HFF-Myc (cell line): Measurements from ENCODE around the gene PATE2.

ENCODE experiments used
- DNase-seq: peaks from one replicate; pipeline ENCODE4 v3.0.0-alpha.2; 2011; ENCODE audit warnings: low read depth; ENCODE audit errors: extremely low read depth
- H3K4me3 ChIP-seq: replicated peaks from 2 replicates; pipeline ENCODE4 v1.5.1; 2011; ENCODE audit warnings: low read depth, mild to moderate bottlenecking, control low read depth, low read length
- TF ChIP-seq, protein P1 (sequence below): IDR thresholded peaks from 2 replicates; pipeline ENCODE4 v1.5.1; 2012; ENCODE audit warnings: mild to moderate bottlenecking, low read depth, low read length, control low read depth; ENCODE audit errors: missing control alignments

Gene PATE2

DNA sequence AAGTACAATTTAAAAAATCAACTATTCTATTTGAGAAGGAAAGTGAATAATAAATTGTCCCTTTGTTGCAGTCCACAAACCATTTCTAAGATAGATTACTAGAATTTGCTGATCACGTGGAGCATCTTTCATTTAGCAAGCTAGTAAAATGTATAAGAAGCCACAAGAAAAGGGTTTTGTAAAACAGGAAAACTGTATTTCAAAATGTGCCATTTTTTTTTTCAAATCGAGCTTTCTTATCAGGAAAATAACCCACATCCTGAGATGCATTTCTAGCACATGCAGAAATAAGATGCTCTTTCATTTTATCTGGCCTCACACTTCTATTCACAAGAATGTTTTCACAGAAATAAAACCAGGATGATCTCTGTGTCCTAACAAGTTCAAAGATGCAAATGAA is 6.0 kb upstream of the PATE2 start:
- no peak for DNase-seq
- H3K4me3 ChIP-seq: no peak overlapping the region
- TF ChIP-seq, protein P1, sequence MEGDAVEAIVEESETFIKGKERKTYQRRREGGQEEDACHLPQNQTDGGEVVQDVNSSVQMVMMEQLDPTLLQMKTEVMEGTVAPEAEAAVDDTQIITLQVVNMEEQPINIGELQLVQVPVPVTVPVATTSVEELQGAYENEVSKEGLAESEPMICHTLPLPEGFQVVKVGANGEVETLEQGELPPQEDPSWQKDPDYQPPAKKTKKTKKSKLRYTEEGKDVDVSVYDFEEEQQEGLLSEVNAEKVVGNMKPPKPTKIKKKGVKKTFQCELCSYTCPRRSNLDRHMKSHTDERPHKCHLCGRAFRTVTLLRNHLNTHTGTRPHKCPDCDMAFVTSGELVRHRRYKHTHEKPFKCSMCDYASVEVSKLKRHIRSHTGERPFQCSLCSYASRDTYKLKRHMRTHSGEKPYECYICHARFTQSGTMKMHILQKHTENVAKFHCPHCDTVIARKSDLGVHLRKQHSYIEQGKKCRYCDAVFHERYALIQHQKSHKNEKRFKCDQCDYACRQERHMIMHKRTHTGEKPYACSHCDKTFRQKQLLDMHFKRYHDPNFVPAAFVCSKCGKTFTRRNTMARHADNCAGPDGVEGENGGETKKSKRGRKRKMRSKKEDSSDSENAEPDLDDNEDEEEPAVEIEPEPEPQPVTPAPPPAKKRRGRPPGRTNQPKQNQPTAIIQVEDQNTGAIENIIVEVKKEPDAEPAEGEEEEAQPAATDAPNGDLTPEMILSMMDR: no peak

DNA sequence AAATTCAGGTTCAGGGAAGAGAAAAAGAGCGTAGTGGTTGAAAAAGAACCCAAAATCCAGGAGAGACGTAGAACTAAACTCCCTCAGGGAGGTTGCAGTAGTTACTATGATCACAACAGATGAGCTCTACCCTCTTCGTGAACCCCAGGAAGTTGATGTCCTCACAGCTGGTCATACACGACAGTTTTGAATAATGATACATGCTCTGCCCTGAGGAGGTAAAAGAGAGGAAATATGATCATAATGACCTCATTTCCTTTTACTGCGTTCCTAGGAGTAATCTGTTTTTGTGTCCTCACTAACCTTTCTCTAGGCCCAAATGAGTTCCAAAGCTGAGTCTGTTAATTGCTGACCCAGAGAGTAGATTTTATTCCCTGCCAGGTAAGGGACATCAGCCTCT is 1.3 kb downstream of the PATE2 start:
- DNase-seq: peak; percentile 5
- TF ChIP-seq, protein P1: no peak
- H3K4me3 ChIP-seq: no peak overlapping the region

DNA sequence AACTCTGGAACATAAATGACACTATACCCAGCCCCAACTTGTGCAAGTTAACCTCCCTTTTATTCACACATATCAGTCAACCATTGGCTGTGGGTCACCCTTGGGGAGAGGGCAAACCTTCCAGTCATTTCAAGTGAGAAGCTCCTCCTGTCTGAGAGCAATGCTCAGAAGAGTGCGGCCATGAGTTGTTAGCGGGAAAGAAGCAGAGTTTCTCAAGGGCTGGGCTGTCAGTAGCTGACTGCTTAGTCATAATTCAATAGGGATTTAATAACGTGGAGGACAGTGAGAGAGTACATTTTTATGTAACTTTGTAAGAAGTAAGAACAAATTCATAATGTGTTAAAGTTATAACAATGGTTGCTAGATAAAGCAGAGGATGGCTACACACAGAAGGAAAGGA is 5.1 kb downstream of the PATE2 start:
- no peak for DNase-seq
- H3K4me3 ChIP-seq: no peak overlapping the region
- TF ChIP-seq, protein P1: no peak

DNA sequence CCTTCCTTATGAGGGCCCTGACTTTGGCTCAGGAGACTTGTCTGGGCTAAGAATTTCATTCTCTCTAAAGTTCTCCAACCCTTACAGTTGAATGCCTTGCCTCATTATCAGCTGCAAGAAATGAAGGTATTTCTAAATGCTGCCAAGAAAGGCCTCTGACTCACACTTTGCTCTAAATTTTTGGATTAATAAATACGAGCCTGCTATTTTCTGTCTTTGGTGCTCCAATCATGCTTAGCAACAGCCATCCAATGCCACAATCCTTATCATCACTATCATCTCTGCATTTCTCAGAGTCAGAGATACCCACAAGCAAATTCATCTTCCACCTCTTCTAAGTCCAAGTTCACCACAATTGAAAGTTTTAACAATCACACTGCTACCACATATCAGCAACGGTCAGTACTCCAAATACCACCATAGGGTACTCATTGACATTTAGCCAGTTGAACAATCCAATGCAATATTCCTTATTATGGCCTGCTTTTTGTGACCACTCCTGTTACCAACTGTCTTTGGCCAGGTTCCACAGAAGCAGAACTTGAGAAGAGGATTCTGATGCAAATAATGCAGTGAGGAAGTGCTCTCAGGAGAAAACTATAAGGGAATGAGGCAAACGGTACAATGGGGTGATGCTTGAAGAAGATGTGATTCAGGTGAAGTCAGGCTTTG is 5.7 kb downstream of the PATE2 start:
- TF ChIP-seq, protein P1: no peak
- no peak overlapping the region for H3K4me3 ChIP-seq
- DNase-seq: no peak

DNA sequence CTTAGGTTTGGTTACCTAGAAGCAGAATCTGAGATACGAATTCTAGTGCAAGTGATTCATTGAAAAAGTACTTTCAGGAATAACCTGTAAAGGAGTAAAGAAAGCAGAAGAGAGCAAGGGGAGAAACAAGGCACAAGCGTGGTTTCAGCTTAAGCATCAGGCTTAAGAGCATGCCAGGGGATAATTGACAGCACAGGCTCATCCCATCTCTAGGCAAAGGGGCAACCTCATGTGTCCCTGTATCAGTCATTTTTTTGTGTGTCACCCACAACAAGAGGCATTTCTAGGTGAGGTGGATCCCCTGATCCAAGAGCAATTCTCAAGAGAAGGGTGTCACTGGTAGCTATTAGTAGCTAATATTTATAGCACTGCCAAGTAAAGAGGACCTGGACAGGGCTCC is 8.0 kb downstream of the PATE2 start:
- H3K4me3 ChIP-seq: no peak overlapping the region
- DNase-seq: no peak
- TF ChIP-seq, protein P1: no peak

DNA sequence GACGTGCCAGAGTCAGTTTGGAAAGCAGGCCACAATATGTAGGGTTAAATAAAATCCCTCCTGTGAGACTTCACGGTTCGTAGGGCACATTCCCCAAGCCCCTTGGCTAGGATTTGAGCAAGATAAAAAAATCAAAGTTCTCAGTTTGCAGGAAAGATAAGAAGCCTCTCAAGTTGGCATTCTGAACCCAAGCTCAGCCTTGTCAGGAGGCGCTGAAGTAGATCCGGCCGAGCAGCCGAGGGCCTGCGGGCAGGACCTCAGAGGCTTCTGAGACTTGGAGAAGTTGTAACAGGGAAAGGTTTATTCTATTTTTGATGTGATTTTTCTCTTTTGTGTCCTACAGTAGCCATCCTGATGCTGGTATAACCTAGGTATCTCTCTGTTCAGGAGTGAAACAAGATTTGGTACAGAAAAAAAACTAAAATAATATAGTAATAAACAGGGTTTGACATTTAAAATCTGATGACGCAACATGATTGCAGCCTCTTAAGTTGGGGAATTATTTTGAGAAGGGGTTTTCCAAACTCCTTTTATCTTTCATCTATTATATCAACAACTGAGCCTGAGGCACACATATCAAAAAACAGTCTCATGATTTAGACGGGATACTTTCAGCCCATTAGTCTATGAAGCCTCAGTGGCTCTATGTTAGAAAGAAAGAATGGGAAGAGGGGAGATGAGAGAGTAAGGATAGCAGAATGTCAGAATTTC is 10.1 kb downstream of the PATE2 start:
- no peak for DNase-seq
- no peak overlapping the region for H3K4me3 ChIP-seq
- TF ChIP-seq, protein P1: no peak
